ENCODE data around the gene KLF3.

The KLF3 gene

DNA sequence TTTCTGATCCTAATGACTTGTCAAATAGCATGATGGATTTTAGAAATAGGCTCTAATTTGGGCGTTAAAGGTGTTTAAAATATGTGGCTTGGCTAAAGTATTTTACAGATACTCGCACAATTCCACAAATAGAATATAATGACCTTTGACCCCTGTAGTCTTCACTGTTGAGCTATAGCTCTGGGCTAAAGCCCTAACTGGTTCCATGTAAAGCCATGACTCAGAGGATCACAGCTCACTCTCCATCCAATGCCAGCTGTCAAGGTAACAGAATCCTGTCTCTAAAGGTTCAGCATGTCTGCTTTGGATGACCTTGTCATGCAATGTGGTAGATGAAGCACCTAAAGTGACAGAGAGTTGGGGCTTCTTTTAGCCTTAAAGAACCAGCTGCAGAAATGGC, 76.3 kb downstream of the KLF3 start:
- Histone ChIP-seq H3K27ac (ENCODE audit: low read depth, low read length, severe bottlenecking) (no peak overlapping the region), H3K4me3 (ENCODE audit: extremely low read depth, insufficient read depth, low read length, poor library complexity, severe bottlenecking) (no peak overlapping the region), H3K36me3 (ENCODE audit: control insufficient read depth, insufficient read depth, low read length) (no peaks in the 10 kb centered on the region), H3K9me3 (ENCODE audit: control insufficient read depth, low read length) (no peaks in the 10 kb centered on the region), H3K4me1 (ENCODE audit: control insufficient read depth, insufficient read depth, low read length, poor library complexity, severe bottlenecking) (no peaks in the 10 kb centered on the region)
- WGBS, 2 experiments (ENCODE audit: insufficient coverage in 2 of 2) = 86 to 100% methylated on average over 1 of the region's 2 CpGs

GRCh38 chr4:38743866-38744265, 79.9 kb downstream of the KLF3 start:
- H3K36me3 ChIP-seq (ENCODE audit: control insufficient read depth, insufficient read depth, low read length) = no peaks in the 10 kb centered on the region
- H3K4me3 ChIP-seq (ENCODE audit: extremely low read depth, insufficient read depth, low read length, poor library complexity, severe bottlenecking) = no peak overlapping the region
- 80 to 100% methylated on average over 1 of the region's 1 CpG for WGBS, 2 experiments (ENCODE audit: insufficient coverage in 2 of 2)
- peaks cover 13% of the 10 kb centered on the region for H3K9me3 ChIP-seq (ENCODE audit: control insufficient read depth, low read length)
- no peaks in the 10 kb centered on the region for H3K4me1 ChIP-seq (ENCODE audit: control insufficient read depth, insufficient read depth, low read length, poor library complexity, severe bottlenecking)
- no peak overlapping the region for H3K27ac ChIP-seq (ENCODE audit: low read depth, low read length, severe bottlenecking)

DNA sequence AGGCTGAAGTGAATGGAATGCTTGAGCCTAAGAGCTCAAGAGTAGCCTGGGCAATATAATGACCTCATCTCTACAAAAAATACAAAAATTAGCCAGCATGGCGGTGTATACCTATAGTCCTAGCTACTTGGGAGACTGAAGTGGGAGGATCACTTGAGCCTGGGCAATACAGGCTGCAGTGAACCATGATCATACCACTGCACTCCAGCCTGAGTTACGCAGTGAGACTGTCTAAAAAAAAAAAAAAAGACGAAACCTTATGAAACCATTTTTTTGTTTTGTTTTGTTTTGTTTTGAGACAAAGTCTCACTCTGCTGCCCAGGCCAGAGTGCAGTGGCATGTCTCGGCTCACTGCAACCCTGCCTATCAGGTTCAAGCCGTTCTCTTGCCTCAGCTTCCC, 81.9 kb downstream of the KLF3 start:
- no peak overlapping the region for H3K27ac ChIP-seq (ENCODE audit: low read depth, low read length, severe bottlenecking)
- H3K36me3 ChIP-seq (ENCODE audit: control insufficient read depth, insufficient read depth, low read length) = no peaks in the 10 kb centered on the region
- WGBS, 2 experiments (ENCODE audit: insufficient coverage in 2 of 2) = 81 to 89% methylated on average over 2 to 4 of the region's 5 CpGs

GRCh38 chr4:38747629-38748028, 83.6 kb downstream of the KLF3 start:
- Histone ChIP-seq H3K4me1 (ENCODE audit: control insufficient read depth, insufficient read depth, low read length, poor library complexity, severe bottlenecking) (peaks cover 11% of the 10 kb centered on the region), H3K27ac (ENCODE audit: low read depth, low read length, severe bottlenecking) (no peak overlapping the region), H3K4me3 (ENCODE audit: extremely low read depth, insufficient read depth, low read length, poor library complexity, severe bottlenecking) (no peak overlapping the region), H3K36me3 (ENCODE audit: control insufficient read depth, insufficient read depth, low read length) (no peaks in the 10 kb centered on the region), H3K9me3 (ENCODE audit: control insufficient read depth, low read length) (peaks cover 13% of the 10 kb centered on the region)

More for the DNA sequence above, 81.9 kb downstream of the KLF3 start:
- Histone ChIP-seq H3K4me1 (ENCODE audit: control insufficient read depth, insufficient read depth, low read length, poor library complexity, severe bottlenecking) (no peaks in the 10 kb centered on the region), H3K9me3 (ENCODE audit: control insufficient read depth, low read length) (peaks cover 13% of the 10 kb centered on the region), H3K4me3 (ENCODE audit: extremely low read depth, insufficient read depth, low read length, poor library complexity, severe bottlenecking) (no peak overlapping the region)

- Histone ChIP-seq H3K27ac (ENCODE audit: low read depth, low read length, severe bottlenecking) (no peak overlapping the region), H3K9me3 (ENCODE audit: control insufficient read depth, low read length) (peaks cover 13% of the 10 kb centered on the region), H3K4me3 (ENCODE audit: extremely low read depth, insufficient read depth, low read length, poor library complexity, severe bottlenecking) (no peak overlapping the region), H3K36me3 (ENCODE audit: control insufficient read depth, insufficient read depth, low read length) (no peaks in the 10 kb centered on the region), H3K4me1 (ENCODE audit: control insufficient read depth, insufficient read depth, low read length, poor library complexity, severe bottlenecking) (peaks cover 14% of the 10 kb centered on the region)
- no CpG with 5 or more reads among the region's 4 CpGs for whole genome bisulfite sequencing, 2 experiments (ENCODE audit: insufficient coverage in 2 of 2)
These were observed 85.3 kb downstream of the KLF3 start for GRCh38 chr4:38749336-38749735.

Data from mesodermal cell (in vitro differentiated cells).